Astrocyte of the spinal cord (primary cell): ENCODE data around the gene AIMP2.
A peak's percentile ranks its signal among the peaks of the same experiment; 100 is the strongest.
"Not testable (repeated sequence)": the region's sequence is repeated elsewhere in the genome, so short reads cannot be mapped to it uniquely, and the experiment has no call there.

Source experiments
- DNase-seq: peaks from one replicate; pipeline ENCODE4 v3.0.0; 2011; ENCODE audit warnings: low read depth, low spot score
- H3K4me3 ChIP-seq: 2 replicates; pipeline ENCODE4 v1.5.1; 2011; ENCODE audit warnings: low read depth, mild to moderate bottlenecking, low read length, moderate library complexity
- CTCF ChIP-seq: IDR thresholded peaks from 2 replicates; pipeline ENCODE4 v1.5.1; 2012; ENCODE audit warnings: low read depth, mild to moderate bottlenecking, low read length, inconsistent platforms
- in situ Hi-C: cut with HindIII; loops from 2 replicates; pipeline ENCODE4 v1.10.0; 2017; ENCODE audit warnings: low sequenced_read_pairs

Gene AIMP2

DNA sequence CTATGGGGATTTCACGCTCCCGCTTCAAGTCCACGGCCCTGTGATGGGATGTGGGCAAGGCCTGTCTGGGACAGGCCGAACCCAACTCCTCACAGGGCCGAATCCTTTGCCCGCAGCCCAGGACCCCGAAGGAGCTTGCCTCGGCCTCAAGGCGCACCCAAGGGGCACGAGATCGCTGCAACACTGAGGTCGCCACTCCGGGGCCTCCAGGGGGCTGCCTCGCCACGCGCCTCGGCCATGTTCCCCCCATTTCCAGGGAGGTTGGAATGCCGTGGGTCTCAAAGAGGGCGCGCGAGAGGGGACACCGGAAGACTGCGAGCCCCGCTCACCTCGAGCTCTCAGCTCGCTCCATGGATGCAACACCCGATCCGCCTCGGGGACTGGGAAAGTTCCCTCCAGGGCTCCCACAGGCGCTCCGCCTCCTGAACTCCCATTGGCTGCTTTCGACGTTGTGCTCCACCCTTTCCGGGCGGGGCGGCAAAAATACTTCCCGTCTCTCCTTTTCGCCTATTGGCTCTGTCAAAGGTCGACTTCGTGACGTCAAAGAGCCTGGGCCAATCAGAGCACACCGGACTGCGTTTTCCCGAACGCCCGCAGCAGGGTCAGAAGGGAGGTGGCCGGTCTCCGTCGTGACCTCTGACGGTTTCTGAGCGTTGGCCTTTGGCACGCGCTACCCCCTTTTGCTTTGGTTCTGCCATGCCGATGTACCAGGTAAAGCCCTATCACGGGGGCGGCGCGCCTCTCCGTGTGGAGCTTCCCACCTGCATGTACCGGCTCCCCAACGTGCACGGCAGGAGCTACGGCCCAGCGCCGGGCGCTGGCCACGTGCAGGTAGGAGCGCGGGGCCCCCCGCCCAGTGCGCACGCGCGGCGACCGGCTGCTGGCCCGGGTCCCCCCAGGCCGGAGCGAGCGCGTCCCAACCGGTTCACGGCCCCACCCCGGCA is at the start of gene AIMP2, which contains the start of gene PMS2:
Gene AIMP2, plus strand, starts transcription at position 605 of the 944 bp plus-strand sequence. Its CDS starts 92 bp downstream, at position 697.
Gene PMS2, minus strand, starts transcription at position 382 of the 944 bp plus-strand sequence. Its CDS starts 30 bp downstream, at position 352.
- in situ Hi-C loops, result no loop called here
- peak; percentile 98 for DNase-seq
- TF ChIP-seq CTCF, result no peak
- H3K4me3 ChIP-seq, result peak within 1 kb of the TSS; percentile 87

DNA sequence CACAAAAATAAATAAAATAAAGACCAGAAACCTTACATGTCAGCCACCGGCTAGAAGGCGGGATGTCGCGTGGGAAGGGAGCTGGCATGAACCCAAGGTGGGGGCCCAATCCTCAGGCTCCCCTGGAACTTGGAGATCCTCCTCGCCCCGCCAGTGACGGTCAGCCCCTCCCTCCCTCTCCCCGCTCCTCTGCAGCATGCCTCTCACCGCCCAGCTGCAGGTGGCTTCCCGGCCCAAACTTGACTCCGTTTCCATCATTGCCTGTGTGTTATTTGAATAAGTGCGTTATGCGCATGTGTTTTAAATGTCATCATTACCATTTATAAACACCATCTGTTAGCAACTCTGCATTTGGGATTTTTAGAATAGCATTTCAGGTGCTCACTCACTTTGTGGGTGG is 45.9 kb upstream of the AIMP2 start:
- in situ Hi-C loops, DNase-seq, H3K4me3 ChIP-seq: not testable (repeated sequence)

DNA sequence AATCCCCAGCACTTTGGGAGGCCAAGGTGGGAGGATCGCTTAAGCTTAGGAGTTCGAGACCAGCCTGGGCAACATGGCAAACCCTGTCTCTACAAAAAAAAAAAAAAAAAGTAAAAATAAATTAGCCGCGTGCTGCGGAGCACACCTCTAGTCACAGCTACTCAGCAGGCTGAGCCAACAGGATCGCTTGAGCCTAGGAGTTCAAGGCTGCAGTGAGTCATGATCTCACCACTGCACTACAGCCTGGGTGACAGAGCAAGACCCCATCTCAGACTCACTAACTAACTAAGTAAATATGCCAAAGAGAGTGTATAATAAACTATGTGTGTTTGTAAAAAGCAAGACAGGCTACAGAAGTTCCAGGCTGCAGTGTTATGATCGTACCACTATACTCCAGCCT is 45.3 kb upstream of the AIMP2 start:
- in situ Hi-C loops, H3K4me3 ChIP-seq, DNase-seq: not testable (repeated sequence)

DNA sequence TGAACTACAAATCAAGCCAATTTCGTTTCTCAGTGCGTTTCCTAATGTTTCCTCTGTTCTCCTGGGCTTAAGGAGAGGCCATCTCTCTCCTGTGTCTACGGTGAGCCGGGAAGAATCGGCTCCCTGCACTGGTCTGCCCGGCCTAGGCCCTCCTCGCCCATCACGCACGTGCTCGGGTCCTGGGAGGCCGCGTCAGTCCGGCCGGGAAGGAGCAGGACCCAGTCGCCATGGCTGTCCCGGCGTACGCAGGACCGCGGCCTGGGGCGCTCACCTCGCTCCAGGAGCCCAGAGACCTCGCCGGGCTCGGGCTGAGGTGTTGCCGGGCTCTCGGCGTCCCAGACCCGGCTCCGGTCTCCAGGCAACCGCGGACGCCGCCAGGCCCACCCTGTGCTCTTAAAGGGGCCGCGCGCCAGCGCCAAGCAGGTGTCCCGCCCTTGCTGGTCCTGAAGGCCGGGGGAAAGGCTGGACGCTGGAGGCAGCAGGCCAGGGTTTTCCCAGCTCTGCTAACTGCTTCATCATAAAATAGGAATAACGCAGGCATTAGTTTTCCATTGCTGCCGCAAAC is 38.6 kb upstream of the AIMP2 start, which contains the start of gene RSPH10B:
Gene RSPH10B, minus strand, starts transcription at position 343 of the 565 bp plus-strand sequence. CDS start 3,573 bp downstream, outside the sequence.
- in situ Hi-C loops, H3K4me3 ChIP-seq, DNase-seq: not testable (repeated sequence)

DNA sequence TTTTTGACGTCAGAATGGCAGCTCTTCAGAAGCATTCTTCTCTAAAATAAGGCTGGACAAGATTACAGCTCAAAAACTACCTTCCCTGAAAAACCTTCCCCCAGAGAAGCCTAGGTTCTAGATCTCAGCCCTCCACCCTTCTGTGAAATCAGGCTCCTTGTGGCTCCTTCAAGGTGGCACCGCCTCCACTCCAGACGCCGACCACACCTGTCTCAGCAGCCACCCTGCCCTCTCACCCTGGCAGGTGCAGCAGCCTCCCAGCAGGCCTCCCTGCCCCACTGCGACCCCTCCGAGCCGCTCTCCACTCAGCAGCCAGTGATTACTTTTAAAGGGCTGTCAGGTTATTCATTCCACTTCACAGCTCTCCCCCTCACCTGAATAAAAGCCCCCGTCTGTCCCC is 35.5 kb upstream of the AIMP2 start:
- DNase-seq, H3K4me3 ChIP-seq, in situ Hi-C loops: not testable (repeated sequence)

GRCh38 chr7:5979680-5980314 is 29.3 kb upstream of the AIMP2 start:
- in situ Hi-C loops, DNase-seq, H3K4me3 ChIP-seq: not testable (repeated sequence)

DNA sequence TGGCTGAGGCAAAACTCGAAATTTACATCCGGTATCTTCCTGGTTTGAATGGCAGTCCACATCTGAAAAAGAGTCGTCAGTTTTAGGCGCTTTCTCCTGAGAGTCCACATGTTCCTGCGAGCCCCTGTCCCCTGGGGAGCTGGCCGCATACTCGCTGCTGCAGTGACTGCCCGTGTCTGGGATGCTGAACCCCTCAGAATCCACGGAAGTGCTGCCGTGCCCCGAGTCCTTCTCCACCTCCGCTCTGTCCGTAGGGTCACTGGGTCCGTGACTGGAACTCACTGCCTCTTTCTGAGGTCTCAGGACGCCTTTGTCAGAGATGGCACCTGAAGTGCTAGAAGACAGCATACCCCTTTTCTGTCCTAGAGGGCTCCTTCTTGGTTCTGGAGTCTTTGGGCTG is 22.0 kb upstream of the AIMP2 start:
- in situ Hi-C loops, H3K4me3 ChIP-seq, DNase-seq: not testable (repeated sequence)

DNA sequence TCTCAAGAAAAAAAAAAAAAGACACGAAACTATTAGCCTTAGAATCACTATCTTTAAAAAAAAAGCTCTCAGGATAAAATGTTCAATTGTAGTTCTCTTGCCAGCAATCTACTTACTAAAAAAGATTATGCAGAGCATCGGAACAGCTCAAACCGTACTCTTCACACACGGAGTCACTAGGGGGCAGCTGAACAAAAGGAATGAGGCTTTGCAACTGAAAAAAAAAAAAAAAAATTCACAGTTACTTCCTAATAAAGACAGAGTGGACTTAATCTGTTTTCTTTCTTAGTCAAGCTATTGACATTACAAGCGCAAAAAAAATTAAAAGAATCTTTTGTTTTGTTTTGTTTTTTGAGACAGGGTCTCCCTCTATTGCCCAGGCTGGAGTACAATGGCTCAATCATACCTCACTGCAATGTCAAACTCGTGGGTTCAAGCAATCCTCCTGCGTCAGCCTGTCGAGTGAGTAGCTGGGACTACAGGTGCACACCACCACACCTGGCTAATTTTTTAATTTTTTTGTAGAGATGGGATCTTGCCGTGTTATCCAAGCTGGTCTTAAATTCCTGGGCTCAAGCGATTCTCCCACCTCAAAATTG is 11.8 kb upstream of the AIMP2 start:
- peak; percentile 74 for DNase-seq
- TF ChIP-seq CTCF, result peak; percentile 72
- in situ Hi-C loops, result no loop called here
- no peak overlapping the region for H3K4me3 ChIP-seq

DNA sequence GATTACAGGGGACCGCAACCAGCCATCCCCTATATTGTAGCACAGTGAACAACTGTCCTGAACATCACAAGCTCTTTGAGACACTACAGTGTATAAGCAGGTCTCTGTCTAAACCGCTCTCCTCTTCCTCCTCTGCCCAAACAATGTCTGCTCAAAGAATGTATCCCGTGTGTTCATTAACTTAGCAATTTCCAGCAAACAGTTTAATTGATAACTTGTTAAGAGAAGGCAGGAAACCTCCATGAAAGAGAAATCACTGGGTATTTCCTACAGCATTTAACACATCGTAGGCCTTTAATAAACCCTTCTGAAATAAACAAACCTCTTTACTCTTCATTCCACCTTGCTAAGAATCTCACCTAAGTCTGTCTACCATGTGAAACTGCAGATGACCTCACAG is 1.7 kb upstream of the AIMP2 start:
- H3K4me3 ChIP-seq, result no peak overlapping the region
- no peak for TF ChIP-seq CTCF
- no peak for DNase-seq
- in situ Hi-C loops, result no loop called here

- in situ Hi-C loops, DNase-seq: not testable (repeated sequence)
- H3K4me3 ChIP-seq, result peak overlapping the region; percentile 87
Measured at GRCh38 chr7:6007835-6008590, 1.1 kb upstream of the AIMP2 start.

- in situ Hi-C loops, DNase-seq: not testable (repeated sequence)
- peak overlapping the region; percentile 87 for H3K4me3 ChIP-seq
Measured at GRCh38 chr7:6010370-6010769, 1.3 kb downstream of the AIMP2 start.
